ENCODE measurements around the gene ST14.

ST14 gene

GRCh38 chr11:130180491-130180890, 20.9 kb downstream of the ST14 start:
- no peak overlapping the region for H3K4me3 ChIP-seq (ENCODE audit: low read depth, low read length)
- TF ChIP-seq CTCF (IDR thresholded peaks at IDR 0.05; ENCODE audit: low read depth, low read length), result no peak

GRCh38 chr11:130180896-130181294, 21.3 kb downstream of the ST14 start:
- no peak overlapping the region for H3K4me3 ChIP-seq (ENCODE audit: low read depth, low read length)
- no peak for TF ChIP-seq CTCF (IDR thresholded peaks at IDR 0.05; ENCODE audit: low read depth, low read length)

- no peak overlapping the region for H3K4me3 ChIP-seq (ENCODE audit: low read depth, low read length)
- TF ChIP-seq CTCF (IDR thresholded peaks at IDR 0.05; ENCODE audit: low read depth, low read length), result no peak
These were observed 22.0 kb downstream of the ST14 start for GRCh38 chr11:130181295-130182272.

- H3K4me3 ChIP-seq (ENCODE audit: low read depth, low read length), result no peak overlapping the region
- TF ChIP-seq CTCF (IDR thresholded peaks at IDR 0.05; ENCODE audit: low read depth, low read length), result no peak
These were observed 24.5 kb downstream of the ST14 start for GRCh38 chr11:130183878-130184610.

GRCh38 chr11:130187096-130187495, 27.5 kb downstream of the ST14 start:
- no peak for TF ChIP-seq CTCF (IDR thresholded peaks at IDR 0.05; ENCODE audit: low read depth, low read length)

GRCh38 chr11:130188047-130188446, 28.5 kb downstream of the ST14 start:
- no peak overlapping the region for H3K4me3 ChIP-seq (ENCODE audit: low read depth, low read length)
- no peak for TF ChIP-seq CTCF (IDR thresholded peaks at IDR 0.05; ENCODE audit: low read depth, low read length)

More at GRCh38 chr11:130187096-130187495, 27.5 kb downstream of the ST14 start:
- H3K4me3 ChIP-seq (ENCODE audit: low read depth, low read length), result no peak overlapping the region

Data from WI38 (cell line).